ENCODE measurements around the gene FRA10AC1. TPM values are rescaled to one million over a fixed set of nuclear protein-coding genes. Genes with fewer than 3 reads are reported as not detected.

The FRA10AC1 gene, protein sequence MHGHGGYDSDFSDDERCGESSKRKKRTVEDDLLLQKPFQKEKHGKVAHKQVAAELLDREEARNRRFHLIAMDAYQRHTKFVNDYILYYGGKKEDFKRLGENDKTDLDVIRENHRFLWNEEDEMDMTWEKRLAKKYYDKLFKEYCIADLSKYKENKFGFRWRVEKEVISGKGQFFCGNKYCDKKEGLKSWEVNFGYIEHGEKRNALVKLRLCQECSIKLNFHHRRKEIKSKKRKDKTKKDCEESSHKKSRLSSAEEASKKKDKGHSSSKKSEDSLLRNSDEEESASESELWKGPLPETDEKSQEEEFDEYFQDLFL
- total RNA-seq = 65.6 TPM
- polyA plus RNA-seq = 9.1 TPM

DNA sequence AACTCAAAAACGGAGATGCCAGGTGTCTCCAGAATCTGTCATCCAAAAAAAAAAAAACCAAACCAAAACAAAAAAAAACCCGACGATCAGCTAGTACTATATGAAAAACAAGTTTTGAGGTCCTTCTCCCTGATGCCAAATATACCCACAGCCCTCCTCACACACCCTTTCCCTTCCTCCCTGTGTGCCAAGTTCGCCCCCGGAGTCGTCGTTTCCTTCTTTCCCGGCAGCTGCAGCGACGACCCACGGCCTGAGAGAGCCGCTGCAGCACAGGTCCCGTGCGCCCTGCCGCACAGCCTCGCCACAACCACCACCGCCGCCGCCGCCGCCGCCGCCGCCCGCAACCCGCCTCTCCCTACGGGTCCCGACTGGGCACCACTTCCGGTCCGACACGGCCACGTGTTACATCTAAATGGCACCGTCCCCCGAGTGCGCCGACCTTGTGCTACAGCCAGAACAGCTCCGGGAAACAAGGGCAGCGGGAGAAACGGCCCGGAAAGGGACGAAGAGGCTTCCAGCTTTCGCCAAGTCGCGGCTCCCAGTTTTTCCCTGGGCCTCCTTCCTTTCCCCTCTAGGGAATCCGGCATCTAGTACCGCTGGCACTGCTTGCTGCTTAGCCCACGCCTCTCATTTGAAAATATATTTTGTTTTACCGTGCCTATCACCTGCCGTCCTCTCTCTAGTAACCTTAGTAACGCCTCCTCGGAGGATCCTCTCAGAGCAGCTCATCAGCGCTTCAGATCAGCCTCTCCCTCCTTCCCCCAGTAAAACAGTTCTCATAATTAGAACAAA is at the start of gene FRA10AC1:
FRA10AC1 (minus strand) TSS at position 383 of the 792 bp plus-strand sequence. CDS start 2,486 bp downstream, outside the sequence.
- peak; percentile 85 for DNase-seq (ENCODE audit: extremely low spot score)
- under 1% methylated on average over 52 of the region's 52 CpGs for WGBS
- peak within 1 kb of the TSS; percentile 54 for H3K4me3 ChIP-seq (ENCODE audit: low read depth, low read length)

DNA sequence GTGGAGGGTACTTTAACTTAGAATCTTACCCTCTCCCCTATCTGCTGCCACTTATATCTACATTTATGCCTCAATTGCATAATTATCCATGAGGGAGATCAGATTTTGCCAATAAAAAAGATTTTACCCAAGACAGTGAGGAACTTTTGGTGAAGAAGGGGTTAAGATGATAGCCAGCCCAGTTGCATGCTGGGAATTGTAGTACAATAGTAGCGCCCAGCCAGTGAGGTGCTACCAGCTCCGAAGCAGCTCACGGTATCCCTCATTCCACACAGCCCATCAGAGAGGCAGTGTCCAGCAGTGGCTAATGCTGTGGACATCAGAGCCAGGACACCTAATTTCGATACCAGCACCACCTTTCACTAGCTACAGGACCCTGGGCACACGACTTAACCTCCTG is 49.4 kb upstream of the FRA10AC1 start:
- DNase-seq (ENCODE audit: extremely low spot score) = no peak
- WGBS = 9% methylated on average over 5 of the region's 5 CpGs
- no peak overlapping the region for H3K27ac ChIP-seq (ENCODE audit: low read depth)
- no peak overlapping the region for H3K4me3 ChIP-seq (ENCODE audit: low read depth, low read length)
- H3K36me3 ChIP-seq (ENCODE audit: insufficient read depth) = no peaks in the 10 kb centered on the region
- no peaks in the 10 kb centered on the region for H3K4me1 ChIP-seq (ENCODE audit: insufficient read depth)

More for the DNA sequence above, at the start of gene FRA10AC1:
- Histone ChIP-seq H3K27ac (ENCODE audit: low read depth) (peak within 1 kb of the TSS; percentile 70), H3K36me3 (ENCODE audit: insufficient read depth) (no peaks in the 10 kb centered on the region), H3K4me1 (ENCODE audit: insufficient read depth) (peaks cover 2% of the 10 kb centered on the region)

DNA sequence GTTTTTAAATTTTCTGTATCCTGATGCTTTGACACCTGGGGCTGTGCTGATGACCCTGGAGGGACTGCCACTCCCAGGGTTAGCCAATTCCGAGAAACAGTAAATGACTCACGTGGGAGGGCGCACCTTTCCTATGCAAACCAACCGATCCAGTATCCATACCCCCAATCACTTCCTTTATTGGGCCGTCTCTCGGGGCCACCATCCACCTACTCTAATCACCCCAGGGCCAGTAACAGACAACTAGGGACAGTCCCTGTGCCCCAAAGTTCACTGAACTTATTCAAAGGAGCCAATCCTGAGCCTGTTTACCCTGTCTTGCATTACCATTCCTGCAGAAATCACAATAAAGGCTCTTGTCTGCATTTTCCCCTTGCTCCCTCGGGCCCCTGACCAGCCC is 48.7 kb upstream of the FRA10AC1 start:
- Histone ChIP-seq H3K4me3 (ENCODE audit: low read depth, low read length) (no peak overlapping the region), H3K27ac (ENCODE audit: low read depth) (no peak overlapping the region), H3K36me3 (ENCODE audit: insufficient read depth) (no peaks in the 10 kb centered on the region), H3K4me1 (ENCODE audit: insufficient read depth) (no peaks in the 10 kb centered on the region)
- DNase-seq (ENCODE audit: extremely low spot score) = no peak
- 49% methylated on average over 7 of the region's 7 CpGs for WGBS

DNA sequence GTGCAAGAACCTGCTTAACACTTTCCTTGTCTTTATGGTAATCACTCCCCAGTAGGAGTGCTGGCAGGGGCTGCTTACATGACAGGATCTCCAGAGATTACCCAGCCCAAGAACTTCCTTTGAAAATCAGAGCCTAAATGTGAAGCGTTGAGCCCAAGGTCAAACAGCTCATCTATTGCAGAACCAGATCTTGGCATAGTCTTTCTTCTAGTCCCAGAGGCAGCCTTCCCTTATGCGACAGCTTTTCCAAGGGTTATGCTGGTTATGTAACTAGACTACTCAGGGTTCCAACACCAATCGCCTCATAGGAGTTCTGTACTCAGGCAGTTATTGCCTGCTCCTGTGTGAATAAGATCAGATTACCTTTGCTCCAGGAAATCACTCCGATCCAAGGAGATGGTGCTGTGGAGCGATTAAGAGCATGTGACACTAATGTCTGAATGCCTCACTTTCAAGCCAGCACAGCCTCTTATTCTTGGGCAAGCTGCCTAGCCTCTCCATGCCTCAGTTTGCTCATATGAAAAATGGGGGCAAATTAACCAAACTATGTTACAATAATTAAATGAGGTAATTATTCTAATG is 46.9 kb upstream of the FRA10AC1 start:
- no peaks in the 10 kb centered on the region for H3K4me1 ChIP-seq (ENCODE audit: insufficient read depth)
- no peaks in the 10 kb centered on the region for H3K36me3 ChIP-seq (ENCODE audit: insufficient read depth)
- 45% methylated on average over 5 of the region's 5 CpGs for WGBS
- H3K4me3 ChIP-seq (ENCODE audit: low read depth, low read length) = no peak overlapping the region
- no peak for DNase-seq (ENCODE audit: extremely low spot score)
- H3K27ac ChIP-seq (ENCODE audit: low read depth) = no peak overlapping the region

DNA sequence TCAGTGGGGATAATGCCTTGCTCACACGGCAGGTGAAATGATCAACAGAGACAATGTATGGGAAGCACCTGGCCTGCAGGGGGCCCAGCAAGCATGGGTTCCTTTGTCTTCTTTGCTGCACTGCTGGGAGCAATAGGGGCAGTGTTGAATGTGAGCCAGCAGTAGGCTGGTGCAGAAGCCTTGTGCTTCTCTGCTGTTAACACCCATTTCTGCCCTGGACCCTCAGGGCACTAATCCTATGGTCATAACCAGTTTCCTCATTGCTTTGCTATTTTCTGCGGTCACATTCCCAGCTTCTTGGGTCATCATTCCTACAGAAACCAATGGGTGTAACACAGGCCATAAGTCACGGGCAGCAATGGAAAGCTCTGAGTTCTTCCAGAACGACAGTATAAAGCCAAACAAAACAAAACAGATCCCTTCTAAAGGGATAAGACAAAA is 44.5 kb upstream of the FRA10AC1 start:
- Histone ChIP-seq H3K36me3 (ENCODE audit: insufficient read depth) (no peaks in the 10 kb centered on the region), H3K4me1 (ENCODE audit: insufficient read depth) (no peaks in the 10 kb centered on the region), H3K4me3 (ENCODE audit: low read depth, low read length) (no peak overlapping the region), H3K27ac (ENCODE audit: low read depth) (no peak overlapping the region)
- no peak for DNase-seq (ENCODE audit: extremely low spot score)
- WGBS = 22% methylated on average over 4 of the region's 4 CpGs

DNA sequence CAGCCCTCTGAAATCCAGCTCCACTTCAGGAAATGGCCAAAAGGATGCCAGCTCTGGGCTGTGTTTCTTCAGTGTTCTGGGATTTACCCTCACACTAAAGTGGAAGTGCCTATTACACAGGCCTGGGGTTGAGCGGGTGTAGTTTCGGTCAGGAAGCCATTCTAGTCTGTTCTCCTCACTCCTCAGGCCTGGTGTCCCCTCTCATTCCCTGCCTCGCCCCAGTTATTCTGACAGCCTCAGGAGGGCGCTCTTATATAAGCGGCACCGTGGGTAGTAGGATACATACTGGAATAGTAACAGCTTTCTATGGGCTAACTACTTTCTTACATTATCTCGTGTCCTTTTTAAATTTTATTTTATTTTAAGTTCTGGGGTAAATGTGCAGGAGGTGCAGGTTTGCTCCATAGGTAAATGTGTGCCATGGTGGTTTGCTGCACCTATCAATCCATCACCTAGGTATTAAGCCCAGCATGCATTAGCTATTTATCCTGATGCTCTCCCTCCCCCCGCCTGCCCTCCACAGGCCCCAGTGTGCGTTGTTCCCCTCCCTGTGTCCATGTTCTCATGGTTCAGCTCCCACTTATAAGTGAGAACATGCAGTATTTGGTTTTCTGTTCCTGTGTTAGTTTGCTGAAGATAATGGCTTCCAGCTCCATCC is 43.1 kb upstream of the FRA10AC1 start:
- H3K4me1 ChIP-seq (ENCODE audit: insufficient read depth) = no peaks in the 10 kb centered on the region
- H3K27ac ChIP-seq (ENCODE audit: low read depth) = no peak overlapping the region
- WGBS = 57% methylated on average over 9 of the region's 9 CpGs
- no peak for DNase-seq (ENCODE audit: extremely low spot score)
- H3K4me3 ChIP-seq (ENCODE audit: low read depth, low read length) = no peak overlapping the region
- no peaks in the 10 kb centered on the region for H3K36me3 ChIP-seq (ENCODE audit: insufficient read depth)

DNA sequence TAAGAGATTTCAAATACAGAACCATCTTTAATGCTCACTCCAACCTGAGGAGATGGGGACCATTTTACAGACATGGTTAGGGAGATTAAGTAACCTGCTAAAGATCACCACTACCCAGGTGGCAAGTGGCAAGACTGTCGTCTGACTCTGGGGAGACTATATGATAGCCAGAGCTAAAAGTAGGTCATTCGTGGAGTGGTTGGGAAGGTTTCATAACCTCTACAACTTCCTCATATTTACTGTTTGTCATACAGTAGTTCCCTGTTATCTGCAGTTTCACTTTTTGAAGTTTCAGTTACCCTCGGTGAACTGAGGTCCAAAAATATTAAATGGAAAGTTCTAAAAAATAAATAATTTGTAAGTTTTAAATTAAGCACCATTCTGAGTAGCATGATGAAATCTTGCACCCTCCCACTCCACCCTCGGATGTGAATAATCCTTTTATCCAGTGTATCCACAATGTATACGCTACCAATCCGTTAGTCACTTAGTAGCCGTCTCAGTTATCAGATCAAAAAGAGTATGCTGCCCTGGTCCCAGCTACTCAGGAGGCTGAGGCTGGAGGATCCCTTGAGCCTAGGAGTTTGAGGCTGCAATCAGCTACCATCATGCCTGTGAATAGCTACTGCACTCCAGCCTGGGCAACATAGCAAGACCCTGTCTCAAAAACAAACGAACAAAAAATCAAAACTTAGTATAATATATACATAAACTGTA is 40.4 kb upstream of the FRA10AC1 start:
- Histone ChIP-seq H3K4me3 (ENCODE audit: low read depth, low read length) (no peak overlapping the region), H3K36me3 (ENCODE audit: insufficient read depth) (no peaks in the 10 kb centered on the region), H3K4me1 (ENCODE audit: insufficient read depth) (no peaks in the 10 kb centered on the region), H3K27ac (ENCODE audit: low read depth) (no peak overlapping the region)
- DNase-seq (ENCODE audit: extremely low spot score) = no peak
- 53% methylated on average over 8 of the region's 8 CpGs for WGBS

DNA sequence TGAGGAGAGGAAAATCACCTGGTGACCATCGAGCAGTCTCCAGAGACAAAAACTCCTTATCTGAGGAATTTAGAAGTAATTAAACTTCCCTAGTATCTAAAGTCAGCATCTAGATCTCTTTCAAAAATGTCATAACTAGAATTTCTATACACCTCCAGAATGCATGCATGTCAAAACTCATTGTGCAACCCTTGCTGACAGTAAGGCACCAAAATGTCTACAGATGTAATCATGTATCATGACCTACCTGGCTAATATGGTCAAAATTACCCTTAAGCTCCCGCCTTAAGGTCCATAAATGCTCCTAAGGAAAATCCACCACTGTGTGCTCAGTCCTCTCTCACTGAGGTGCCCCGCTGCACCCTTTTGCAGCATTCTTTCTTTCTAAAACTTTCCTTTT is 39.0 kb upstream of the FRA10AC1 start:
- WGBS = 68% methylated on average over 3 of the region's 3 CpGs
- no peak for DNase-seq (ENCODE audit: extremely low spot score)
- Histone ChIP-seq H3K4me1 (ENCODE audit: insufficient read depth) (no peaks in the 10 kb centered on the region), H3K36me3 (ENCODE audit: insufficient read depth) (no peaks in the 10 kb centered on the region), H3K4me3 (ENCODE audit: low read depth, low read length) (no peak overlapping the region), H3K27ac (ENCODE audit: low read depth) (no peak overlapping the region)

DNA sequence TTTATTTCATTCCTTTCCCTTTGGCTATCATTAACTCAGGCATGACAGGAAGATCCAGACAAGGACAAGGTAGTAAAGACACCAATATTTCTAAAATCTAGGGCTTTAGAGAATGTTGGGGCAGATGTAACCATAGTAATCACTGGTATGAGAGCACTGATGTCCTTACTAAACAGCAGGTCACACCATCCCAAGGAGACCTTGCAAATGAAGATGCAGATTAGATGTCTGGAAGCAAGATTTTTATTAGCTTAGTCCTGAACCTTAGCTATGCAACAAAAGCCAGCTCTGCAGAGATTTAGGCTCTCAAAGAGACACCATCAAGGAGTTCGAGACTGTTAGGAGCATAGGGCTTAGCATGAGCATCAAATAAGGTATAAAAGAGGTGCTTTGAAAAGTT is 23.6 kb upstream of the FRA10AC1 start:
- no peaks in the 10 kb centered on the region for H3K4me1 ChIP-seq (ENCODE audit: insufficient read depth)
- no peak for DNase-seq (ENCODE audit: extremely low spot score)
- 64% methylated on average over 1 of the region's 1 CpG for WGBS
- no peak overlapping the region for H3K4me3 ChIP-seq (ENCODE audit: low read depth, low read length)
- H3K36me3 ChIP-seq (ENCODE audit: insufficient read depth) = no peaks in the 10 kb centered on the region
- no peak overlapping the region for H3K27ac ChIP-seq (ENCODE audit: low read depth)

DNA sequence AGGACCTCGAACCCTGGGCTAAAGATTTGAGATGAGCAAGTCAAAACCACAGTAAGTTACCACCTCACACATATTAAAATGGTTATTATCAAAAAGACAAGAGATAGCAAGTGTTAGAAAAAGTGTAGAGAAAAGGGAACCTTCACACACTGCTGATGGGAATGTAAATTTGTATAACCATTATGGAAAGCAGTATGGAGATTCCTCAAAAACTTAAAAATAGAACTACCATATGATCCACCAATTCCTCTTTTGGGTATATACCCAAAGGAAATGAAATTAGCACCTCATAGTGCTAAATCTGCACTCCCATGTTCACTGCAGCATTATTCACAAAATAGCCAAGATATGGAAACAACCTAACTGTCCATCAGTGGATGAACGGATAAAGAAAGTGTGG is 20.8 kb upstream of the FRA10AC1 start:
- DNase-seq (ENCODE audit: extremely low spot score) = no peak
- H3K36me3 ChIP-seq (ENCODE audit: insufficient read depth) = no peaks in the 10 kb centered on the region
- WGBS = 79% methylated on average over 2 of the region's 2 CpGs
- H3K4me3 ChIP-seq (ENCODE audit: low read depth, low read length) = no peak overlapping the region
- no peak overlapping the region for H3K27ac ChIP-seq (ENCODE audit: low read depth)
- no peaks in the 10 kb centered on the region for H3K4me1 ChIP-seq (ENCODE audit: insufficient read depth)

DNA sequence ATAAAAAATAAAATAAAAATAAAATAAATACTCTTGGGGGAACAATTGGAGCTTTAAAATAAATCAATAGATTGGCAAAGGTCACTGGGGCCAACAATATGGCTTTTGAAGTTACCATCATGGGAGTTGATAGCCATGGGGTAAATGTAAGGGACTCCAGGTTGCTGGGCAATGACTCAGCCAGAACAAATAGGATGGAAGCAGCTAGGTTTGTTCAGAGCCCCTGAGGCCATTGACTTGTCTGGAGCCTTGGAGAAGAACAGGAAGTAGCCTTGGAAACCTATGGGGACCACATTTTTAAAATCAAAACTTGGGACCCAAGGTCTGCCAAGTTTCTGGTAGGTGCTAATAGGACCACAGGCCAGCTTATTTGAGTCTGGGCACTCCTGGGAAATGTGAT is 20.2 kb upstream of the FRA10AC1 start:
- H3K4me3 ChIP-seq (ENCODE audit: low read depth, low read length) = no peak overlapping the region
- DNase-seq (ENCODE audit: extremely low spot score) = no peak

DNA sequence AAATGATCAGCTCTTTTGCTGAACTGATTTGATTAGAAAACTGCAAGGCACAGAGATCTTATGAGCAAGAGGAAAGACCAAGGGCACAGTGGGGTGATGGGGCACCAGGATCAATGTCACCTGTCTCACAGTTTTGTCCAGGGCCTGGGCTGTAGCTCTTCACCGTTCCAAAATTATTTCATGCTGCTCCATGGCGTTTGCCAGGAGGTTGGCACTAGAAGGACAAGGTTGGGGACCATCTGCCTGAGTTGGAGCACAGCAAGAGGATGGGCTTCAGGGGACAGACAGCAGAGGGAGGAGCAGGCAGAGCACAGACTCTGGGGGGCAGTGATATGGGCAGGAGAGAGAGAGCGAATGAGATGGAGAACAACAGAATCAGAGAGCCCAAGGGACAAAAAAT is 17.5 kb upstream of the FRA10AC1 start:
- WGBS = 80% methylated on average over 3 of the region's 3 CpGs
- no peak for DNase-seq (ENCODE audit: extremely low spot score)

More for the DNA sequence above, 20.2 kb upstream of the FRA10AC1 start:
- no peaks in the 10 kb centered on the region for H3K4me1 ChIP-seq (ENCODE audit: insufficient read depth)
- no peaks in the 10 kb centered on the region for H3K36me3 ChIP-seq (ENCODE audit: insufficient read depth)
- H3K27ac ChIP-seq (ENCODE audit: low read depth) = no peak overlapping the region

More for the DNA sequence above, 17.5 kb upstream of the FRA10AC1 start:
- Histone ChIP-seq H3K4me1 (ENCODE audit: insufficient read depth) (no peaks in the 10 kb centered on the region), H3K4me3 (ENCODE audit: low read depth, low read length) (no peak overlapping the region), H3K27ac (ENCODE audit: low read depth) (no peak overlapping the region), H3K36me3 (ENCODE audit: insufficient read depth) (no peaks in the 10 kb centered on the region)

All from urinary bladder (tissue), 4 donors.